HFF-Myc (cell line): ENCODE data around the gene SHCBP1L.

Experiments
- DNase-seq: peaks from one replicate; pipeline ENCODE4 v3.0.0-alpha.2; 2011; ENCODE audit warnings: low read depth; ENCODE audit errors: extremely low read depth
- H3K4me3 ChIP-seq: replicated peaks from 2 replicates; pipeline ENCODE4 v1.5.1; 2011; ENCODE audit warnings: low read depth, mild to moderate bottlenecking, control low read depth, low read length
- TF ChIP-seq, protein P1 (sequence below): IDR thresholded peaks from 2 replicates; pipeline ENCODE4 v1.5.1; 2012; ENCODE audit warnings: mild to moderate bottlenecking, low read depth, low read length, control low read depth; ENCODE audit errors: missing control alignments

Gene SHCBP1L

DNA sequence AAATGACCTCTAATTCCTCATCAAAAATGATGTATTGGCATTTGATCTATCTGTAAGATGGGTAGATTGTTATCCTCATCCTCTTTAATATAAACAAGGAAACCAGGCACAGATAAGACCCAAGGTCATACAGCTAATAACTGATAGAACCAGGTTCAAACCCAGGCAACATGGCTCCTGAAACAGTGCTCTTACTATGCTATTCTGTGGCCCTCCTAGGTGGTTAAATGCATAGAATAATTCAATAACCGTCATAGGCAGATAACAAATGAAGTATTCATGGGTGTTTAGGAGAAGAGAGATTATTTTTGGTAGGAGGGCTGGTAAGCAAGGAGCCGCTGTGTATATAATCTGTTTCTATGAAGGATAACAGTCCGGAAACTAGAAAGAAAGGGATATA is 67.4 kb downstream of the SHCBP1L start:
- no peak for DNase-seq
- TF ChIP-seq, protein P1, sequence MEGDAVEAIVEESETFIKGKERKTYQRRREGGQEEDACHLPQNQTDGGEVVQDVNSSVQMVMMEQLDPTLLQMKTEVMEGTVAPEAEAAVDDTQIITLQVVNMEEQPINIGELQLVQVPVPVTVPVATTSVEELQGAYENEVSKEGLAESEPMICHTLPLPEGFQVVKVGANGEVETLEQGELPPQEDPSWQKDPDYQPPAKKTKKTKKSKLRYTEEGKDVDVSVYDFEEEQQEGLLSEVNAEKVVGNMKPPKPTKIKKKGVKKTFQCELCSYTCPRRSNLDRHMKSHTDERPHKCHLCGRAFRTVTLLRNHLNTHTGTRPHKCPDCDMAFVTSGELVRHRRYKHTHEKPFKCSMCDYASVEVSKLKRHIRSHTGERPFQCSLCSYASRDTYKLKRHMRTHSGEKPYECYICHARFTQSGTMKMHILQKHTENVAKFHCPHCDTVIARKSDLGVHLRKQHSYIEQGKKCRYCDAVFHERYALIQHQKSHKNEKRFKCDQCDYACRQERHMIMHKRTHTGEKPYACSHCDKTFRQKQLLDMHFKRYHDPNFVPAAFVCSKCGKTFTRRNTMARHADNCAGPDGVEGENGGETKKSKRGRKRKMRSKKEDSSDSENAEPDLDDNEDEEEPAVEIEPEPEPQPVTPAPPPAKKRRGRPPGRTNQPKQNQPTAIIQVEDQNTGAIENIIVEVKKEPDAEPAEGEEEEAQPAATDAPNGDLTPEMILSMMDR, result no peak
- no peak overlapping the region for H3K4me3 ChIP-seq

DNA sequence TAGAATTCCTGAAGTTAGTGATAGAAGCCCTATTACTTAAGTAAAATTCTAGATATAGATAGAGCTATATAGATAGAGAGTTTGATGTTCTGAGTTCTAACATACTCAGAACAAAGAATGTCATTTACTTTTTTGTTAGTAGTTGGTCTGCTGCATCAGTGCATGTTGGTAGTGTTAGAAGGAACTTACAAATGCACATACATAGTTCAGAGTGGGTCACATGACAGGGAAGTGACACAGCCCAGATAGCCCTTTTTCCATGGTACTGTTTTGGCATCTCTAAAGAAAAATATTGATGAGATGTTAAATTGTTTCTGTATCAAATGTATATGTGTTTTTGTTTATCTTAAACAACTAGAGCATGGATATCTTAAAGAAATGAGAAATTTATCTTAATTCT is 68.1 kb downstream of the SHCBP1L start:
- TF ChIP-seq, protein P1, result no peak
- H3K4me3 ChIP-seq, result no peak overlapping the region
- no peak for DNase-seq

DNA sequence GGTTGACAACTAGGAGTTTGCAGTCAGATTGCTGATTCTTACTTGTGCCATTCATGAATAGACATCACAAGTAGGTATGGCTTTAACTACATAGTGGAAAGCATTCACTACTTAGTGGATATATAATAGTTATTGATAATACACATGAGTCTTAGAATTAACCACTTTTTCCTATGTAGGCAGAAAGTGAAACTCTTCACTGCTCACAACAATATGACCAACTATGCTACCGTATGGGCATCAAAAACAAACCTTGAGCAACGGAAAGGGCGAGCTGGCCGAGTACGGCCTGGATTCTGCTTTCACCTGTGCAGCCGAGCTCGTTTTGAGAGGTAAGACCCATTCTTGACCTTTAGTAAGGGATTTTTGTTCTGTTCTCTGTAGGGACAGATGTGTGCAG is 75.1 kb downstream of the SHCBP1L start:
- no peak for DNase-seq
- H3K4me3 ChIP-seq, result no peak overlapping the region
- TF ChIP-seq, protein P1, result no peak

DNA sequence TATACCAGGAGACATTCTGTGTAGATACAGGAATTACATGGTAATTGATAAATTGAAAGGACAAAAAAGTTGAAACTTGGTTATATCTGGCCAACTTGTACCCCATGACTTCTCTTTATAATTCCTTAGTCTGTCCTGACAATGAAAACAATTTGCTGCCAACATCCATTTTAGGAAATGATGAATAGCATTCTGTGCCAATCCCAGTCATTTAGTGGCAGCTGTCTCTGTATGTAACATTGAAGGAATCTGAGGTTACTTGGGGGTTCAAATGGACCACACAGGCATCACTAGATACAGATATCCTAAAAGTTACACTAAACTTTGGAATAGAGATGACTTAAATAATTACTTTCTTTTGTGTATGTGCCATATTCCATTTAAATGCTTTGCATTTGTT is 75.6 kb downstream of the SHCBP1L start:
- H3K4me3 ChIP-seq, result no peak overlapping the region
- DNase-seq, result no peak
- TF ChIP-seq, protein P1, result no peak

DNA sequence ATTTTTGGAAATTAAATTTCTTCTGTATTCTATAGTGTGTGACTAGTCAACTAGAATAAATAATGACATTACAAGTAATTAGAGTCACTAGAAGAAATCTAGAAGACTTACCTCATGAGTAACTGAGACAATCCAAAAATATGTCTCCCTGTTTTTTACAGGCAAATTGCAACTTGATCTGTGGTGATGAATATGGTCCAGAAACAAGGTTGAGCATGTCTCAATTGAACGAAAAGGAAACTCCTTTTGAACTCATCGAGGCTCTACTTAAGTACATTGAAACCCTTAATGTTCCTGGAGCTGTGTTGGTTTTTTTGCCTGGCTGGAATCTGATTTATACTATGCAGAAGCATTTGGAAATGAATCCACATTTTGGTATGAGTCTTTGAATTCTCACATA is 77.1 kb downstream of the SHCBP1L start:
- DNase-seq, result no peak
- H3K4me3 ChIP-seq, result no peak overlapping the region
- TF ChIP-seq, protein P1, result no peak

DNA sequence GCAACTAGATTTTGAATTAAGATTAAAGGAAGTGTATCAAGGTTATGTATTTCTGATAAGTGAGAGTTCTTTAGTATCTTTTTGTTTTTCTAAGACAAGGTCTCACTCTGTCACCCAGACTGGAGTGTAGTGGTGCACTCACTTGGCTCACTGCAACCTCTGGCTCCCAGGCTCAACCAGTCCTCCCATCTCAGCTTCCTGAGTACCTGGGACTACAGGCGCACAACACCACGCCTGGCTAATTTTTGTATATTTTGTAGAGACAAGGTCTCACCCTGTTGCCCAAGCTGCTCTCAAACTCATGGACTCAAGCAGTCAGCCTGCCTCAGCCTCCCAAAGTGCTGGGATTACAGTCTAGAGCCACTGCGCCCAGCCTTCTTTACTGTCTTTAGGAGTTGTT is 80.1 kb downstream of the SHCBP1L start:
- no peak for DNase-seq
- TF ChIP-seq, protein P1, result no peak
- no peak overlapping the region for H3K4me3 ChIP-seq

DNA sequence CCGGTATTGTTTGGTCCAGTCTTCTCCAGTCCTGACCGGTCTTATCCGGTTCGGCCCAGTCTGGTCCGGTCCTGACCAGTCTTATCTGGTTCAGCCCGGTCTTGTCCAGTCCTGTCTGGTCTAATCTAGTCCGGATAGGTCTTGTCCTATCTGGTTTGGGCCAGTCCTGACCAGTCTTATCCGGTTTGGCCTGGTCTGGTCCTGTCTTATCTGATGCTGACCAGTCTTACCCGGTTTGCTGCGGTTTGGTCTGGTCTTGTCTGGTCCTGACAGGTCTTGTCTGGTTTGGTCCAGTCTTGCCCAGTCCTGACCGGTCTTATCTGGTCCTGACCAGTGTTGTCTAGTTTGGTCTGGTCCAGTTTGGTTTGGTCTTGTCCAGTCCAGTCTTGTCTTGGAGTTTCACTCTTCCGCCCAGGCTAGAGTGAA is 83.7 kb downstream of the SHCBP1L start:
- no peak overlapping the region for H3K4me3 ChIP-seq
- TF ChIP-seq, protein P1, result no peak
- DNase-seq, result no peak
